Progenitor cell of endocrine pancreas (in vitro differentiated cells): Measurements from ENCODE around the gene LPCAT1. TPM values are rescaled to one million over a fixed set of nuclear protein-coding genes. Genes with fewer than 3 reads are reported as not detected.

Experiments
- DNase-seq: peaks from one replicate; pipeline ENCODE4 v3.0.0; 2021; ENCODE audit warnings: low spot score; ENCODE audit not compliant: unreplicated experiment
- H3K27ac Mint-ChIP-seq: 2 replicates; pipeline ENCODE4 v1.8.0; 2021; ENCODE audit warnings: mild to moderate bottlenecking, moderate library complexity, mixed read lengths
- H3K27me3 Mint-ChIP-seq: 2 replicates; pipeline ENCODE4 v1.8.0; 2021; ENCODE audit warnings: mixed read lengths
- H3K36me3 Mint-ChIP-seq: 2 replicates; pipeline ENCODE4 v1.8.0; 2022; ENCODE audit warnings: mixed read lengths; ENCODE audit not compliant: insufficient read depth
- H3K4me1 Mint-ChIP-seq: 2 replicates; pipeline ENCODE4 v1.8.0; 2021; ENCODE audit warnings: low read depth, mixed read lengths
- H3K4me3 Mint-ChIP-seq: 2 replicates; pipeline ENCODE4 v1.8.0; 2021; ENCODE audit warnings: low read depth, mild to moderate bottlenecking, moderate library complexity, mixed read lengths
- H3K9me3 Mint-ChIP-seq: 2 replicates; pipeline ENCODE4 v1.8.0; 2021; ENCODE audit warnings: low read depth, mixed read lengths
- CTCF ChIP-seq: fragments of 200-600 bp; sonication (generic); IDR thresholded peaks from one replicate; pipeline ENCODE4 v1.5.0; 2021; ENCODE audit warnings: antibody characterized with exemption, mild to moderate bottlenecking; ENCODE audit not compliant: unreplicated experiment
- total RNA-seq: library from RNA; stranded (reverse); gene quantifications from 2 replicates; pipeline ENCODE4 v1.2.1, GENCODE V29; 2021

LPCAT1 gene
- total RNA-seq, 1 donor from 2014 or later: 73.3 TPM

GRCh38 chr5:1499851-1500250 is 23.9 kb downstream of the LPCAT1 start:
- Mint-ChIP-seq H3K4me3 (no peak overlapping the region), H3K9me3 (no peaks in the 10 kb centered on the region), H3K27me3 (no peaks in the 10 kb centered on the region), H3K36me3 (peaks cover 2% of the 10 kb centered on the region), H3K27ac (no peak overlapping the region), H3K4me1 (no peaks in the 10 kb centered on the region)
- no peak for DNase-seq
- no peak for TF ChIP-seq CTCF

- Mint-ChIP-seq H3K4me1 (no peaks in the 10 kb centered on the region), H3K27me3 (no peaks in the 10 kb centered on the region), H3K27ac (no peak overlapping the region), H3K9me3 (no peaks in the 10 kb centered on the region), H3K4me3 (no peak overlapping the region), H3K36me3 (peaks cover 2% of the 10 kb centered on the region)
- no peak for TF ChIP-seq CTCF
- DNase-seq: no peak
Measured at GRCh38 chr5:1498623-1499416, 24.9 kb downstream of the LPCAT1 start.

- Mint-ChIP-seq H3K27ac (no peak overlapping the region), H3K4me3 (no peak overlapping the region), H3K27me3 (no peaks in the 10 kb centered on the region), H3K4me1 (no peaks in the 10 kb centered on the region), H3K9me3 (no peaks in the 10 kb centered on the region), H3K36me3 (peaks cover 4% of the 10 kb centered on the region)
- DNase-seq: no peak
- TF ChIP-seq CTCF: no peak
Measured at GRCh38 chr5:1497795-1498622, 25.8 kb downstream of the LPCAT1 start.

GRCh38 chr5:1497242-1497777 is 26.4 kb downstream of the LPCAT1 start:
- H3K4me1 Mint-ChIP-seq: no peaks in the 10 kb centered on the region
- H3K36me3 Mint-ChIP-seq: peaks cover 6% of the 10 kb centered on the region
- no peak overlapping the region for H3K27ac Mint-ChIP-seq
- no peak overlapping the region for H3K4me3 Mint-ChIP-seq
- H3K9me3 Mint-ChIP-seq: no peaks in the 10 kb centered on the region
- TF ChIP-seq CTCF: no peak
- no peak for DNase-seq
- no peaks in the 10 kb centered on the region for H3K27me3 Mint-ChIP-seq

- H3K4me1 Mint-ChIP-seq: no peaks in the 10 kb centered on the region
- TF ChIP-seq CTCF: no peak
- H3K4me3 Mint-ChIP-seq: no peak overlapping the region
- H3K27me3 Mint-ChIP-seq: no peaks in the 10 kb centered on the region
- H3K36me3 Mint-ChIP-seq: peaks cover 12% of the 10 kb centered on the region
- H3K9me3 Mint-ChIP-seq: no peaks in the 10 kb centered on the region
- H3K27ac Mint-ChIP-seq: no peak overlapping the region
- DNase-seq: no peak
Measured at GRCh38 chr5:1495525-1495897, 28.2 kb downstream of the LPCAT1 start.
